HUES6 (cell line): ENCODE results near the gene PRKCA.

Experiments
- H3K27ac ChIP-seq: 2 replicates; pipeline ENCODE4 v1.7.0; 2013; ENCODE audit warnings: low read depth, mild to moderate bottlenecking, low read length, inconsistent platforms
- H3K27me3 ChIP-seq: 2 replicates; pipeline ENCODE4 v1.6.1; 2013; ENCODE audit warnings: low read length; ENCODE audit not compliant: control insufficient read depth, insufficient read depth
- H3K36me3 ChIP-seq: 2 replicates; pipeline ENCODE4 v1.6.1; 2013; ENCODE audit warnings: low read length; ENCODE audit not compliant: control insufficient read depth, insufficient read depth
- H3K4me1 ChIP-seq: 2 replicates; pipeline ENCODE4 v1.6.1; 2013; ENCODE audit warnings: low read length; ENCODE audit not compliant: control insufficient read depth, insufficient read depth
- H3K4me3 ChIP-seq: 2 replicates; pipeline ENCODE4 v1.5.1; 2013; ENCODE audit warnings: low read depth, low read length
- H3K9ac ChIP-seq: one replicate; pipeline ENCODE4 v1.6.1; 2013; ENCODE audit warnings: mild to moderate bottlenecking, low read length
- H3K9me3 ChIP-seq: 2 replicates; pipeline ENCODE4 v1.6.1; 2013; ENCODE audit warnings: low read depth, low read length; ENCODE audit not compliant: control insufficient read depth, insufficient read depth

PRKCA gene

GRCh38 chr17:66405836-66406677 is 103.6 kb downstream of the PRKCA start:
- Histone ChIP-seq H3K27me3 (no peaks in the 10 kb centered on the region), H3K36me3 (no peaks in the 10 kb centered on the region), H3K4me3 (no peak overlapping the region), H3K9ac (no peak overlapping the region), H3K9me3 (no peaks in the 10 kb centered on the region), H3K4me1 (peaks cover 14% of the 10 kb centered on the region), H3K27ac (no peak overlapping the region)

DNA sequence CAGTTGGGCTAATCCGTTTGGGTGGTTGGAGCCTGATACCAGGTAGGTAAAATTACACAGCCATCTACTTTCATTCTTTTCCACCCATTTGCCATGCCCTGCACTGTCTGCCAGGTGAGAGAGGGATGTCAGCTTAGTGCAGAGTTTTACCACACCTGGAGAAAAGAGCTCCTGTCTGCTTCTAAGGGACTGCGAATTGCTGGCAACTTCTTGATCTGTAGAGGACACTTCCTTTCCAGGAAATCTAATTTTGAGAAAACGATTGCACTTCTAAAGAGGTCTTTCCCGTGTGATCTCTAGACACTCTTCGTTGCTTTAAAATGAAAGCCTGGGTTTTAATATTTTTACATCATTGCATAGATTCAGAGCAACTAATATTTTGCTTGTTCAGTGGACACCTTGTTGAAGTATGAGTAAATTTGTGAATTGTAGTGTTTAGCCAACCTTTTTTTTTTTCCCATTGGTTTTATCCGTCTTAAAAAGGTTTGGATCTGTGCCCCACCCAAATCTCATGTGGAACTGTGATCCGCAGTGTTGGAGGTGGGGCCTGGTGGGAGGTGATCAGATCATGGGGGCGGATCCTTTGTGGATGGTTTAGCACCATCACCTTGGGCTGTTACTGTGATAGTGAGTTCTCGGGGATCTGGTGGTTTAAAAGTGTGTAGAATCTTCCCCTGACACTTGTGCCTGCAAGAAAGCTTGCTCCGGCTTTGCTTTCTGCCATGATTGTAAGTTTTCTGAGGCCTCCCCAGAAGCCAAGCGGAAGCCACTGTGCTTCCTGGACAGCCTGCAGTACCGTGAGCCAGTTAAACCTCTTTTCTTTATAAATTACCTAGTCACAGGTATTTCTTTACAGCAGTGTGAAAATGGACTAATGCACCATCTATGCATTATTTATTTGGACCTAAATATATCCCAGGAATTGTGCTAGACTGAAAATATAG is 104.6 kb downstream of the PRKCA start:
- no peak overlapping the region for H3K9ac ChIP-seq
- no peak overlapping the region for H3K27ac ChIP-seq
- peaks cover 14% of the 10 kb centered on the region for H3K4me1 ChIP-seq
- H3K27me3 ChIP-seq, result no peaks in the 10 kb centered on the region
- no peaks in the 10 kb centered on the region for H3K9me3 ChIP-seq
- no peaks in the 10 kb centered on the region for H3K36me3 ChIP-seq
- no peak overlapping the region for H3K4me3 ChIP-seq

GRCh38 chr17:66407864-66408263 is 105.5 kb downstream of the PRKCA start:
- no peak overlapping the region for H3K4me3 ChIP-seq
- H3K4me1 ChIP-seq, result peaks cover 14% of the 10 kb centered on the region
- H3K27ac ChIP-seq, result no peak overlapping the region
- H3K36me3 ChIP-seq, result no peaks in the 10 kb centered on the region
- H3K9me3 ChIP-seq, result no peaks in the 10 kb centered on the region
- H3K9ac ChIP-seq, result no peak overlapping the region
- no peaks in the 10 kb centered on the region for H3K27me3 ChIP-seq

DNA sequence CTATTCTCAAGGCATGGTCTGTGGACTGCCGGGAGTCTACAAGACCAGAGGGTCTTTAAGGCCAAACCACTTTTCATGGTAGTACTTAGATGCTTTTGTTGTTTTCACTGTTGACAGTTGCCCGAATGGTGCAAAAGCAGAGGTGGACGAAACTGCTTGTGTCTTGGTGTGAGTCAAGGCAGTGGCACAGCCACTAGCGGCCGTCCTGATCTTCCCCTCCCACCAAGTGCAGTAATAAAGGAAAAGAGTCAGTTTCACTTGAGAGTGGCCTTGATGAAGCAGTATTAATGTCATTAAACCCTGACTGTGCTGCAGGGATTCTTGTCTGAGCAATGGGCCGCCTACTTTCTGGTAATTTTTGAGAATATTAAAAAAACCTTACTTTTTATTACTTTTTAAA is 109.1 kb downstream of the PRKCA start:
- Histone ChIP-seq H3K9me3 (no peaks in the 10 kb centered on the region), H3K36me3 (no peaks in the 10 kb centered on the region), H3K27me3 (no peaks in the 10 kb centered on the region), H3K27ac (no peak overlapping the region), H3K9ac (no peak overlapping the region), H3K4me1 (peaks cover 6% of the 10 kb centered on the region; the same call in 1 of the 2 replicates), H3K4me3 (no peak overlapping the region)

DNA sequence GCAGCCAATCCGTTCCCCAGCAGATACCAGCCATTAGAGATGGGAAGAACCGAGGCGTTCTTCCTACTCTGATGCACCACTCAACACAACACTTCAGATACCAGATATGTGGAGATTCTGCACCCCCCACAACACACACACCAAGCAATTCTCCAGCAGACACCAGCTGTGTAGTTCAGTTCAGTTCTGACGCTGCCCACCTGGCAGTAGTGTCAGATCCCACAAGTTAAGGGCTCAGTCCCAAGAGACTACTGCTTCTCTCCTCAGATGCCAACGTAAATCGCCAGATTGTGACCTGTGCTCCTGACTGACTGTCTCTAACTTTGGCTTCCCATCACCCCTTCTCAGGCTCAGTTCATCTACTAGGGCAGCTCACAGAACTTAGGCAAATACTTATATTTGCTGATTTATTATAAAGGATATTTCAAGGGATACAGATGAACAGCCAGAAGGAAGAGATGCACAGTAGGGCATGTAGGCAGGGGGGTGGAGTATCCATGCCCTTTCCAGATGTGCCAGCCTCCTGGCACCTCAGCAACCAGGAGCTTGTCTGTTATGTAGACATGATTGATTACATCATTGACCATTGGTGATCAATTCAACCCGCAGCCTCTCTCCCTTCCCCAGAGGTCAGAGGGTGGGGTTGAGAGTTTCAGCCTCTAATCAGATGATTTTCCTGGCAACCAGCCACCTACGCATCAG is 110.6 kb downstream of the PRKCA start:
- Histone ChIP-seq H3K9me3 (no peaks in the 10 kb centered on the region), H3K4me1 (no peaks in the 10 kb centered on the region; the same call in 1 of the 2 replicates), H3K36me3 (no peaks in the 10 kb centered on the region), H3K4me3 (no peak overlapping the region), H3K27ac (no peak overlapping the region), H3K27me3 (no peaks in the 10 kb centered on the region), H3K9ac (no peak overlapping the region)

GRCh38 chr17:66413559-66414520 is 111.4 kb downstream of the PRKCA start:
- Histone ChIP-seq H3K4me1 (no peaks in the 10 kb centered on the region; the same call in 1 of the 2 replicates), H3K27me3 (no peaks in the 10 kb centered on the region), H3K4me3 (no peak overlapping the region), H3K9ac (no peak overlapping the region), H3K36me3 (no peaks in the 10 kb centered on the region), H3K27ac (no peak overlapping the region), H3K9me3 (no peaks in the 10 kb centered on the region)

DNA sequence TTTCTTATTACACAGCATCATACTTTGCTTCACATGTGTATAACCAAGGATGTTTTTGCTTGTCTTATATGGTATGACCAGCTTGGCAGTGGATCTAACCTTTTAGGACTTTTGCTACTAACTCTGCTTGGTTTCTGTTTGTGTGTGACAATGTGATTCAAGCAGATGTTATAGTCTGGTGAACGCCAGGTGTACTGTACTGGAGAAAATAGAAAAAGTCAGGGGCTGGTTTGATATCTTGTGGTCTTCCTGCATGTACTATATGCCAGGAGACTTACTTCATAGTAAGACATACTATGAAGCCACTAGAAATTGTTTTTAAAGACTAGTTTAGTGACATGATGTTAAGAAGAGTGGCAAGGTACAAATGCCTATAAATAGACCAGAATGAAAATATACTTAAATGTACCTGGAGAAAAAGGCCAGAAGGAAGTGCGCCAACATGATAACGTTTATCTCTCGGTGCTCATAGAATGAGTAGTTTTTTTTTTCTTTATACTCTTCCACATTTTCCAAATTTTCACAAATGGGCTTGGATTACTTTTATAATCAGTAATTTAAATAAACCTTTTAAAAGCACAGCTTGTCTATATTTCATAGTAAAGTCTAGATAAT is 112.3 kb downstream of the PRKCA start:
- H3K9me3 ChIP-seq, result no peaks in the 10 kb centered on the region
- H3K4me1 ChIP-seq, result no peaks in the 10 kb centered on the region; the same call in 1 of the 2 replicates
- H3K4me3 ChIP-seq, result no peak overlapping the region
- no peak overlapping the region for H3K27ac ChIP-seq
- no peaks in the 10 kb centered on the region for H3K36me3 ChIP-seq
- no peak overlapping the region for H3K9ac ChIP-seq
- no peaks in the 10 kb centered on the region for H3K27me3 ChIP-seq

- Histone ChIP-seq H3K9me3 (no peaks in the 10 kb centered on the region), H3K27me3 (no peaks in the 10 kb centered on the region), H3K27ac (no peak overlapping the region), H3K4me1 (no peaks in the 10 kb centered on the region; the same call in 1 of the 2 replicates), H3K9ac (no peak overlapping the region), H3K36me3 (no peaks in the 10 kb centered on the region), H3K4me3 (no peak overlapping the region)
Measured at GRCh38 chr17:66415366-66416206, 113.2 kb downstream of the PRKCA start.

DNA sequence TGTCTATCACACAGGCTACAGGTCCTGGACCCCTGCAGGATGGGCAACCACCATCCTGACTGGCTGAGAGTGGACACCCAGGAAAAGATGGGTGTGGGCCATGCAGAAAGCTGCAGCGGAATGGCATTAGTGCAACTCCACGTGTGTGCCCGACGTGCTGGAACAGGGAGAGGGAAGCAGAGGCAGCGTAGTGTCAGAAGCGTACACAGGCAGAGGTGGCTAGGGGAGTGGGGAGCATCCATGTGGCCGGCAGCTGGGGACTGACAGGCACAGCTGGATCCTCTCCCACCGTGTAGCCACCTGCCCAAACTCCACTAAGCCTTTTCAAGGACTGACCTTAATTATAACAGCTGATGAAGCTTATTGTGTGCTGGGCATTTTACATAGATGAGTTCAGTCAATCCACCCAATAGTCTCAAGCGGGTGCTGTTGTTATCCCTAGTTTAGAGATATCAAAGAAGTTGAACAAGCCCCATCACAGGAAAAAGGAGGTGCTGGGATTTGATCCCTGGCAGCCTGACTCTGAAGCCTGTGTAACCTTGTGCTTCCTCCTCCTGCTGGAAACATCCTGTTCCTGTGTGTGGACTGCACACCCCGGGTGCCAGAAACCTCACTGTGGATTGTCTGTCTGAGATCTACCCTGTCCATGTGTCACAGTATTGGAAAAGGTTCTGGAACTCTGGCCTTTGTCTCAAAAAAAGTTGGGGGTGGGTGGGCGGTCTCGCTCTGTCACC is 114.0 kb downstream of the PRKCA start:
- H3K27ac ChIP-seq, result no peak overlapping the region
- H3K4me3 ChIP-seq, result no peak overlapping the region
- no peaks in the 10 kb centered on the region for H3K27me3 ChIP-seq
- H3K36me3 ChIP-seq, result no peaks in the 10 kb centered on the region
- H3K4me1 ChIP-seq, result peaks cover 4% of the 10 kb centered on the region
- H3K9me3 ChIP-seq, result no peaks in the 10 kb centered on the region
- H3K9ac ChIP-seq, result no peak overlapping the region
